GM18909 (cell line): Measurements from ENCODE around the gene GABRA1.

Experiments
- ATAC-seq: cut with Tn5 transposase; IDR thresholded peaks from one replicate; pipeline ENCODE4 v1.9.1; 2021; ENCODE audit warnings: mild to moderate bottlenecking; ENCODE audit not compliant: unreplicated experiment, poor library complexity

The GABRA1 gene

GRCh38 chr5:161847941-161848391, at the start of gene GABRA1:
Gene GABRA1, plus strand, starts transcription at chr5:161848120. Its CDS starts 2,691 bp downstream, at chr5:161850811.
- no peak for ATAC-seq

DNA sequence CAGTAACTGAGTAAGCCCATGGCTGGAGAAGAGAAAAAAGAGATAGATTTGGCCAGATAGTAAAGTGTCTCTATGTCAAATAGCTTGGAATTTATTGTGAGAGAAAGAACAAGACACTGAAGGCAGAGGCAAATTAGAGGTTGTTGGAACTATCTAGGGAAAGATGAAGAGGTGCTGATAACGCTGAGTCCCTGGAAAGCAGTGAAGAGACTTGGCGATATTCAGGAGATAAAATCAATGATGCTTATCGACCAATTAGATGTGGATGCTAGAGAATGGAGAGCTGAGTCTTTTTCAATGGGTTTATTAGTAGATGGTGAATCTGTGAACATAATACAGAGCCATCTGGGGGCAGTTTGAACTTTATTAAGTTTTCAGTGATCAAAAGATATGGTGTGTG, 48.6 kb upstream of the GABRA1 start:
- no peak for ATAC-seq

- ATAC-seq: no peak
Observed at GRCh38 chr5:161804263-161804662, 43.7 kb upstream of the GABRA1 start.

GRCh38 chr5:161846746-161847145, 1.2 kb upstream of the GABRA1 start:
- no peak for ATAC-seq

- no peak for ATAC-seq
Observed at GRCh38 chr5:161847447-161847846, 473 bp upstream of the GABRA1 start.

DNA sequence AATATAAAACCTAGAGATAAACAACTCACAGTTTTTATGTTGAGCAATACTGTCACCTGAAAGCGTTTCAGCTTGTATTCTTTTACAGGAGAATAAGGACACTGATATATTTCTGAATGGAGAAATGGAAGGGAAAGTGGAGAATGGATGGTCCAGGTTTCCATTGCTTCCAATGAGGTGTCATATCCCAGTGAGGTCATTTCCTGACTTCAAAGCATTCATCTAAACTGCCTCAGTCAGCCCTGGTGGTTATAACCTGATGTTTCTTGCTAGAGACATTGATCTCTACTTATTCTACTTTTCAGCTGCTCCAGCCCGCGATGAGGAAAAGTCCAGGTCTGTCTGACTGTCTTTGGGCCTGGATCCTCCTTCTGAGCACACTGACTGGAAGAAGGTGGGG, 2.6 kb downstream of the GABRA1 start:
- no peak for ATAC-seq

- no peak for ATAC-seq
Observed at GRCh38 chr5:161851691-161852299, 3.9 kb downstream of the GABRA1 start.

GRCh38 chr5:161857358-161857757, 9.4 kb downstream of the GABRA1 start:
- ATAC-seq: no peak

DNA sequence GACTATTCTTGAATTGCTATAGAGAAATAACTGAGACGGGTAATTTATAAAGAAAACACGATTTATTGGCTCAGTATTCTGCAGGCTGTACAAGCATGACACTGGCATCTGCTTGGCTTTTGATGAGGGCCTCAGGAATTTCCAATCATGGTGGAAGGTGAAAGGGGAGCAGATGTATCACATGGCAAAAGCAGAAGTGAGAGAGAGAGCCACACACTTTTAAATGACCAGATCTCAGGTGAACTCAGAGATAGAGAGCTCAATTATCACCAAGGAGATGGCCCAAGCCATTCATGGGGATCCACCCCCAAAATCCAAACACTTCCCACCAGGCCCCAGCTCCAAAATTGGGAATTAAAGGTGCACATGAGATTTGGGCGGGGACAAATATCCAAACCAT, 15.3 kb downstream of the GABRA1 start:
- no peak for ATAC-seq

- no peak for ATAC-seq
Observed at GRCh38 chr5:161863811-161864210, 15.9 kb downstream of the GABRA1 start.

DNA sequence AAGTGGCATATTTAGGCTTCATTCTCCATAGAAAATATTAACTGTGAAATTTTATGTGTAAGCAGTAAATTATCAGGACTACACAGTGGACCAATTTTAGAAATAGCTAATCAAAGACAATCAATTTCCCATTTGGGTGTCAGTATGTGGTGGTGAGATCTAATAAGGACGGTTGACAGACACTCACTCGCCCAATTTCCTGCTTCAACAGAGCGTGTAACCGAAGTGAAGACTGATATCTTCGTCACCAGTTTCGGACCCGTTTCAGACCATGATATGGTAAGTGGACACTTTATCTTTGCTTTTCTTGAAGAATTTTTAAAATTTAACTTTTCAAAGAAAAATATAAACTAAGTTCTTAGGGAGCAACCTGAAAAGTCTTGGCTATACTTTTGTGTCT, 17.6 kb downstream of the GABRA1 start:
- ATAC-seq: no peak

- no peak for ATAC-seq
Observed at GRCh38 chr5:161889971-161890370, 42.1 kb downstream of the GABRA1 start.

- no peak for ATAC-seq
Observed at GRCh38 chr5:161895514-161895913, 47.6 kb downstream of the GABRA1 start.

DNA sequence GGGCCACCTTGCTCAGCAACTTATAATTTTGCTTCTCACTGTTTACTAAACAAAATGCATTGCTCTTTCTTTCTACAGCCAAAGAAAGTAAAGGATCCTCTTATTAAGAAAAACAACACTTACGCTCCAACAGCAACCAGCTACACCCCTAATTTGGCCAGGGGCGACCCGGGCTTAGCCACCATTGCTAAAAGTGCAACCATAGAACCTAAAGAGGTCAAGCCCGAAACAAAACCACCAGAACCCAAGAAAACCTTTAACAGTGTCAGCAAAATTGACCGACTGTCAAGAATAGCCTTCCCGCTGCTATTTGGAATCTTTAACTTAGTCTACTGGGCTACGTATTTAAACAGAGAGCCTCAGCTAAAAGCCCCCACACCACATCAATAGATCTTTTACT, 49.1 kb downstream of the GABRA1 start:
- ATAC-seq: no peak

DNA sequence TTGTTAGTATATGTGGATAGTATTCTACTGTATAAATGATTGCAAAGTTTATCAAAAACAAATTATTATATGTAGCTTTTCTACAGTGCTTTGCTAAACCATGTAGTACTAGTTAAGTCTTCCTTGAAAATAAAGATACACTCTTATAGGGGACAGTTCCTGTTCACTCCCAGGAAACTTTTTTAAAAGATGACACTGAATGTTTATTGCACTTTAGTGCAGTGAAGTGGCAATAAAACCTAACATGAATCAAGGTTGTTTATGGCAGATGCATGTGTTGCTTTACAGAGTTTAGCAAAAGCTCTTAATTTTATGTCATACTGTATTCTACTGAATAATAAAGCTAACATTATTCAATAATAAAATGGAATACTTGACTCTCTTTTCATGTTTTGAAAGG, 51.7 kb downstream of the GABRA1 start:
- no peak for ATAC-seq

DNA sequence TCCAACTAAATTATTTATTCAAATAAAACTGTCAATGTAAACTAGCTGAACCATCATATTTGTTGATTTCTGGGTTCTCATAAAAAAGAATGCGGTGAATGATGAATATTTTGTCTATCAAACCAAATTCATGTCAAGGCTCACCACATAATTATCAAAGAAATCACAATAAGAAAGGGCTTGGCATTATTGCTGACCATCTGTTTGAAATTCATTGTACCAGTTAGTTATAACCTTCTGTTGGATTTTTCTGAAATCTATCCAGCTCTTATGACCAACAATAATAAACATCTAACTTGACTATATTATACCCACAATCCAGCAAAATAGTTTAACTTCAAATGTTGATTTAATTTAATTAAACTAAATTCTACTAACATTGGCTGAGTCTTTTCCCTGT, 53.1 kb downstream of the GABRA1 start:
- no peak for ATAC-seq

DNA sequence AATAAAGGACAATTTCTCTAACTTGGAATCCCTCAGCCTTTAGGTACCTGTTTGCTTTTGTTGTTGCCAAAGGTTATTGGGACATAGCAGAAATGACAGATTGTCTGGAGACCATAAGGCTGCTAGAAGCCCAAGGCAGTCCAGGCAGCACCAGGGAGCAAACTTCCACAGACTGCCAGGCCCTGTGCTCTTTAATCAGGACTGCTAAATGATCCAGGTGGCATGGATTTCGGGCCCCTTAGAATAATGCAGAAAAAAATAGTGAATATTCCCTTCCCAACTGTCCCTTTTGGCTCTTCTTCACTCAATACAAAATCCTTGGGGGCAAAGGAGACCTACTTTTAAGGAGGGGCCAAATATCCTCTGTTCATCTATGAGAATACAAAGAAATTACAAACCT, 73.9 kb downstream of the GABRA1 start:
- ATAC-seq: no peak

DNA sequence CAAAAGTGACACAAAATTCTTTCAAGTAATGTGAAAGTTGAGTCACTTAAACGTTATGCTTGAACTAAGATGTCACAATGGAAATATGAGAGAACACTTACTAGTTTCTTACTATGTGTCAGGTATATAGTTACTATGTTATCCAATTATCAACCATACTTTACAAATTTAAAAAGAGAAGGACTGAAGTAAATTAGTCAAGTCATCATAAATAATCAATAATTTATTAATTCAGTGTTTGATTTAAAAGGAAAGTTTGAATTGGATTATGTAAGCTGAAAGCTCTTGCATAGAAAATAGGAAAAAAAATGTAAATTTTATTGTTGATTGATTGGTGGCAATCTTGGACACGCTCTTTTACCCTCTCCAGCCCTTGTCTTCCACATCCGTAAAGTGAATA, 76.3 kb downstream of the GABRA1 start:
- no peak for ATAC-seq

DNA sequence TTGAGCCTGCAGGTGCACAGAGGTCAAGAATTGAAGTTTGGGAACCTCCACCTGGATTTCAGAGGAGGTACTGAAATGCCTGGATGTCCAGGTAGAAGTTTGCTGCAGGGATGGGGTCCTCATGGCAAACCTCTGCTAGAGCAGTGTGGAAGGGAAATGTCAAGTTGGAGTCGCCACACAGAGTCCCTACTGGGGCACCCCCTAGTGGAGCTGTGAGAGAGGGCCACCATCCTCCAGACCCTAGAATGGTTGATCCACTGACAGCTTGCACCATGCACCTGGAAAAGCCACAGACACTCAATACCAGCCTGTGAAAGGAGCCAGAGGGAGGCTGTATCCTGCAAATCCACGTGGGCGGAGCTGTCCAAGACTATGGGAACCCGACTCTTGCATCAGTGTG, 78.0 kb downstream of the GABRA1 start:
- no peak for ATAC-seq

GRCh38 chr5:161934486-161934885, 86.6 kb downstream of the GABRA1 start:
- no peak for ATAC-seq

GRCh38 chr5:161944974-161945373, 97.1 kb downstream of the GABRA1 start:
- no peak for ATAC-seq

DNA sequence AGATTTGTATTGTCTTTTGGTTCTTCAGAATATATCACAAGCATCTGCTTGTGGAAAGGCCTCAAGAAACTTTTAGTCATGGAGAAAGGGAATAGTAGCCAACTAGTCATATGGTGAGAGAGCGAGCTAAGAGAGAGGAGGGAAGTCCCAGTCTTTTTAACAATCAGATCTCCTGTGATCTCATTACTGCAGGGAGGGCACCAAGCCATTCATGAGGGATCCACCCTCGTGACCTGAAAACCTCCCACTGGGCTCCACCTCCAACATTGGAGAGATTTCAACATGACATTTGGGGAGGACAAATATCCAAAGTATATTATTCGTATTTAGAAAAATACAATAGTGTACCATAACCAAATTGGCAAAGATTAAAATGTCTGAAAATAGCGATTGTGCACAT, 99.0 kb downstream of the GABRA1 start:
- ATAC-seq: no peak
